Endothelial cell of umbilical vein (primary cell): ENCODE measurements around the gene NFATC1. TPM values are rescaled to one million over a fixed set of nuclear protein-coding genes. Genes with fewer than 3 reads are reported as not detected.

Experiments used
- BruUV-seq: library from RNA; stranded (reverse); fragments of 400-500 nt; replicated peaks from 2 replicates; lab custom pipeline; 2021; lab: Mats Ljungman, UMichigan
- CTCF ChIA-PET: fragments of 300-600, 350-600 bp; sonication (Branson Sonifier 250); formaldehyde crosslinking; loops from one replicate; lab custom pipeline; 2021; ENCODE audit warnings: antibody characterized with exemption, inconsistent platforms; lab: Charles Lee
- POLR2A ChIA-PET: fragments of 300-600, 350-600 bp; sonication (Branson Sonifier 250); formaldehyde crosslinking; loops from one replicate; lab custom pipeline; 2021; ENCODE audit warnings: antibody characterized with exemption, inconsistent platforms; lab: Charles Lee
- DNase-seq: peaks from one replicate; pipeline ENCODE4 v3.0.0-alpha.2; 2011; ENCODE audit warnings: low read depth, low spot score
- FAIRE-seq: peaks from 2 replicates; lab custom pipeline; 2011; peaks lifted over from hg19 to GRCh38; lab: Jason Lieb, UNC
- H2AFZ ChIP-seq: 2 replicates; pipeline ENCODE4 v1.6.0; 2012; ENCODE audit warnings: low read depth, low read length, control low read depth, inconsistent platforms
- H3K27ac ChIP-seq: 2 replicates; pipeline ENCODE4 v1.5.1; 2011; ENCODE audit warnings: low read depth, mild to moderate bottlenecking, control low read depth, low read length, moderate library complexity; ENCODE audit not compliant: insufficient read depth
- H3K27me3 ChIP-seq, 2 experiments: 2 replicates each; pipeline versions ENCODE4 v1.6.0 to v1.6.1; 2011; ENCODE audit warnings: low read length in 2 of 2, mixed read lengths in 1 of 2; ENCODE audit not compliant: control insufficient read depth in 2 of 2, insufficient read depth in 2 of 2
- H3K36me3 ChIP-seq, 2 experiments: 2 replicates in 1 of 2; 3 replicates in 1 of 2; pipeline ENCODE4 v1.5.1; 2011; ENCODE audit warnings: low read length in 2 of 2, mild to moderate bottlenecking in 1 of 2, moderate library complexity in 1 of 2; ENCODE audit not compliant: control insufficient read depth in 2 of 2, insufficient read depth in 2 of 2; ENCODE audit errors: extremely low read depth in 1 of 2
- H3K4me1 ChIP-seq: 3 replicates; pipeline ENCODE4 v1.5.1; 2011; ENCODE audit warnings: mild to moderate bottlenecking, low read length; ENCODE audit not compliant: control insufficient read depth, insufficient read depth; ENCODE audit errors: extremely low read depth
- H3K4me2 ChIP-seq: 2 replicates; pipeline ENCODE4 v1.6.1; 2011; ENCODE audit warnings: low read length, control low read depth, mixed read lengths; ENCODE audit not compliant: insufficient read depth
- H3K4me3 ChIP-seq, 3 experiments: fragments of 200-600 bp in 1 of 3; sonication (generic), shearing (Covaris generic) in 1 of 3; replicated peaks in 1 of 3; 2 replicates each; pipeline ENCODE4 v1.5.1; 2011 to 2016; ENCODE audit warnings: control low read depth in 3 of 3, low read length in 3 of 3, mild to moderate bottlenecking in 2 of 3, inconsistent platforms in 1 of 3, low read depth in 1 of 3, moderate library complexity in 1 of 3; ENCODE audit not compliant: insufficient read depth in 1 of 3
- H3K79me2 ChIP-seq: 2 replicates; pipeline ENCODE4 v1.6.0; 2012; ENCODE audit warnings: low read length, inconsistent platforms; ENCODE audit not compliant: control insufficient read depth, insufficient read depth
- H3K9ac ChIP-seq: replicated peaks from 2 replicates; pipeline ENCODE3; 2011; ENCODE audit warnings: low read length, control low read depth; ENCODE audit not compliant: insufficient read depth; ENCODE audit errors: extremely low read depth
- H3K9me1 ChIP-seq: replicated peaks from 3 replicates; pipeline ENCODE4 v1.6.0; 2011; ENCODE audit warnings: mild to moderate bottlenecking, low read length; ENCODE audit not compliant: control insufficient read depth, insufficient read depth; ENCODE audit errors: extremely low read depth
- H3K9me3 ChIP-seq: replicated peaks from 2 replicates; pipeline ENCODE4 v1.5.1; 2012; ENCODE audit warnings: low read length, inconsistent platforms; ENCODE audit not compliant: control insufficient read depth, insufficient read depth
- H4K20me1 ChIP-seq: replicated peaks from 2 replicates; pipeline ENCODE3; 2011; ENCODE audit warnings: mild to moderate bottlenecking, low read length; ENCODE audit not compliant: control insufficient read depth, insufficient read depth; ENCODE audit errors: extremely low read depth
- EZH2 ChIP-seq: IDR thresholded peaks from 2 replicates; pipeline ENCODE4 v1.6.1; 2012; ENCODE audit warnings: borderline replicate concordance, low read depth, mild to moderate bottlenecking, moderate library complexity, low read length, inconsistent platforms; ENCODE audit not compliant: severe bottlenecking
- FOS ChIP-seq: IDR thresholded peaks from 2 replicates; pipeline ENCODE4 v1.6.1; 2011; ENCODE audit warnings: mild to moderate bottlenecking, low read length, moderate library complexity, borderline replicate concordance; ENCODE audit not compliant: insufficient read depth
- GATA2 ChIP-seq: IDR thresholded peaks from 2 replicates; pipeline ENCODE4 v1.7.0; 2011; ENCODE audit warnings: low read depth, mild to moderate bottlenecking, moderate library complexity, mixed read lengths, low read length; ENCODE audit not compliant: insufficient read length, insufficient read depth
- JUN ChIP-seq: IDR thresholded peaks from 2 replicates; pipeline ENCODE4 v1.6.1; 2011; ENCODE audit warnings: borderline replicate concordance, low read depth; ENCODE audit not compliant: insufficient read length, insufficient read depth
- MYC ChIP-seq: IDR thresholded peaks from one replicate; pipeline ENCODE4 v1.6.1; 2011; ENCODE audit warnings: mild to moderate bottlenecking, low read depth, low read length
- POLR2A ChIP-seq: IDR thresholded peaks from 2 replicates; pipeline ENCODE4 v1.6.1; 2012; ENCODE audit warnings: low read depth, mild to moderate bottlenecking, control low read depth, low read length
- POLR2AphosphoS5 ChIP-seq: IDR thresholded peaks from 2 replicates; pipeline ENCODE4 v1.6.1; 2012; ENCODE audit warnings: low read depth, mild to moderate bottlenecking, control low read depth, low read length, moderate library complexity; ENCODE audit not compliant: insufficient read depth
- dilution Hi-C: fragments of 300-500 bp; cut with MboI; formaldehyde crosslinking; loops from one replicate; pipeline ENCODE4 v1.15.0; 2019; ENCODE audit warnings: low sequenced_read_pairs; ENCODE audit not compliant: extremely low pct_ligation_motif_present
- intact Hi-C: fragments of 100-400 bp; cut with micrococcal nuclease; formaldehyde crosslinking; loops from one replicate; pipeline ENCODE4 v1.10.0; 2022
- polyA plus RNA-seq, 4 experiments: library from polyadenylated mRNA; depleted of rRNA in 3 of 4; stranded (reverse) in 3 of 4; unstranded in 1 of 4; fragments of >200 nt; gene quantifications; 2 replicates each; pipeline versions ENCODE4 v1.2.1 to v1.2.3, GENCODE V29; 2011 to 2012; ENCODE audit warnings: missing spikeins in 1 of 4
- total RNA-seq: library from RNA; stranded (reverse); gene quantifications from 2 replicates; pipeline ENCODE4 v1.2.3, GENCODE V29; 2021
- TF ChIP-seq, protein P1 (sequence below): IDR thresholded peaks from 2 replicates; pipeline ENCODE4 v1.6.1; 2011; ENCODE audit not compliant: insufficient read depth, insufficient read length
- TF ChIP-seq, protein P2 (sequence below), 2 donors: IDR thresholded peaks; 1 replicate in 1 of 2; 2 replicates in 1 of 2; pipeline ENCODE4 v1.5.1; 2011; ENCODE audit warnings: low read length in 2 of 2, mild to moderate bottlenecking in 2 of 2, moderate library complexity in 2 of 2, control low read depth in 1 of 2, inconsistent platforms in 1 of 2, low read depth in 1 of 2; ENCODE audit not compliant: insufficient read depth in 1 of 2; ENCODE audit errors: extremely low read depth in 1 of 2

Gene NFATC1
- total and polyA plus RNA-seq, 2 donors (not counting 3 experiments of a cell fraction or from before 2014, with no cell fraction given) = 11.1 to 30.0 TPM

DNA sequence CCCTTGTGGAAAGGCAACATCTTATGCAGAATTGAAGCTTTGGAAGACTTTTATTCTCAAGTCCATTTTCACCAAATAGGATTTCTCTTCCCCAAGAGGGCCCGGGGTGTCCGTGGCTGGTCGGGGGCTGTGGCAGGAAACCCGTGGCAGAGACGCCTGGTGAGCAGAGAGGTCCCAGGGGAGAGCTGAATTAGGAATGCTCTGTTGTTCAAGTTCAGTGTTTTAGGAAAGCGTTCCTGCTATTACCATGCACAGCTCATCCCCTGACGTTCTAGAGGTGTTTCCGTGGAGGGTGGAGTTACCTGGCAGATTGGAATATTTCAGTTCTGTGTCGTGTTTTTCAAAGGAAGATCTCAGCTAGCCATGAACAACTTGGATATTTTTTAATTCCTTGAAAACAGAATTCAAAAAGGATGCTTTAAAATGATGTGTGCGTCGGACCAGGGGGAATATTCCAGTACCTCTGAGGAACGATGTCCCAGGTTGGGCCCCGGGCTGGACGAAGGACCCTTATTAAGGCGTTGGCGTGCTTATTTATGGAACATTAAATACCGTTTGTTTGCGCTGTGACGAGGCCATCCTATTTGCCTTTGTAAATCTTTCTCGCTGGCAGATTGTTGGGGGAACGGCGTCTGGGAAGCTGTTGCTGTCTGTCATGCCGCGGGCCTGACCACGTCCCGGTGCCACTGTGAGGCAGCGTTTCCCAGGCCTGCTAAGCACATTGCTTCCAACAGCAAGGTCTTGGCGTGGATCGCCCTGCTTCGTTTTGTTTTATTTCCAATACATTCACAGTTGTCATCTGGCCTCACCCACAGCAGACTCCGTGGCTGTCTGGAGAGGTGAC, 8.2 kb downstream of the NFATC1 start:
- no TSS peak for BruUV-seq

More for the DNA sequence above, 8.2 kb downstream of the NFATC1 start:
- H4K20me1 ChIP-seq = no peaks in the 10 kb centered on the region
- no peaks in the 10 kb centered on the region for H3K9me1 ChIP-seq
- H3K4me1 ChIP-seq = peaks cover 43% of the 10 kb centered on the region
- H3K27ac ChIP-seq = peak overlapping the region; percentile 78
- dilution Hi-C loops = no loop called here
- no peaks in the 10 kb centered on the region for H3K27me3 ChIP-seq
- TF ChIP-seq POLR2A (no peak), FOS (no peak), POLR2AphosphoS5 (no peak), MYC (no peak), GATA2 (no peak), EZH2 (no peak), JUN (no peak)
- TF ChIP-seq, protein P1, sequence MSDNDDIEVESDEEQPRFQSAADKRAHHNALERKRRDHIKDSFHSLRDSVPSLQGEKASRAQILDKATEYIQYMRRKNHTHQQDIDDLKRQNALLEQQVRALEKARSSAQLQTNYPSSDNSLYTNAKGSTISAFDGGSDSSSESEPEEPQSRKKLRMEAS = no peak
- TF ChIP-seq, protein P2, sequence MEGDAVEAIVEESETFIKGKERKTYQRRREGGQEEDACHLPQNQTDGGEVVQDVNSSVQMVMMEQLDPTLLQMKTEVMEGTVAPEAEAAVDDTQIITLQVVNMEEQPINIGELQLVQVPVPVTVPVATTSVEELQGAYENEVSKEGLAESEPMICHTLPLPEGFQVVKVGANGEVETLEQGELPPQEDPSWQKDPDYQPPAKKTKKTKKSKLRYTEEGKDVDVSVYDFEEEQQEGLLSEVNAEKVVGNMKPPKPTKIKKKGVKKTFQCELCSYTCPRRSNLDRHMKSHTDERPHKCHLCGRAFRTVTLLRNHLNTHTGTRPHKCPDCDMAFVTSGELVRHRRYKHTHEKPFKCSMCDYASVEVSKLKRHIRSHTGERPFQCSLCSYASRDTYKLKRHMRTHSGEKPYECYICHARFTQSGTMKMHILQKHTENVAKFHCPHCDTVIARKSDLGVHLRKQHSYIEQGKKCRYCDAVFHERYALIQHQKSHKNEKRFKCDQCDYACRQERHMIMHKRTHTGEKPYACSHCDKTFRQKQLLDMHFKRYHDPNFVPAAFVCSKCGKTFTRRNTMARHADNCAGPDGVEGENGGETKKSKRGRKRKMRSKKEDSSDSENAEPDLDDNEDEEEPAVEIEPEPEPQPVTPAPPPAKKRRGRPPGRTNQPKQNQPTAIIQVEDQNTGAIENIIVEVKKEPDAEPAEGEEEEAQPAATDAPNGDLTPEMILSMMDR (IDR thresholded peaks at IDR 0.05; ENCODE audit: extremely low read depth in 1 of 2, insufficient read depth in 1 of 2, low read depth in 1 of 2, low read length in 2 of 2) = no peak
- no peaks in the 10 kb centered on the region for H3K36me3 ChIP-seq
- ChIA-PET CTCF (interaction anchor here (0.6 to 2.2 kb wide), 10 partner anchors 9 to 126 kb away, joined by 3 to 12 read pairs (median 4); no protein-coding TSS in a partner anchor), POLR2A (interaction anchor here (0.8 to 1.5 kb wide), 2 partner anchors 8 to 10 kb away, joined by 4 to 6 read pairs; partner anchors contain the start of gene NFATC1)
- H3K4me3 ChIP-seq = peak overlapping the region in 1 of 3 experiments; percentile 14
- H2AFZ ChIP-seq = no peak overlapping the region
- DNase-seq (peak; percentile 32), FAIRE-seq (peak; percentile 44)
- peaks cover 32% of the 10 kb centered on the region for H3K79me2 ChIP-seq
- intact Hi-C loops = loop anchor here (2.0 kb wide), 1 partner anchor 81 kb away; no protein-coding TSS in a partner anchor
- peak overlapping the region; percentile 59 for H3K9ac ChIP-seq
- H3K9me3 ChIP-seq = no peaks in the 10 kb centered on the region
- H3K4me2 ChIP-seq = peak overlapping the region; percentile 86
